Measurements from ENCODE around the gene HMCN2.
"Not testable (repeated sequence)": the region's sequence is repeated elsewhere in the genome, so short reads cannot be mapped to it uniquely, and the experiment has no call there.

The HMCN2 gene

GRCh38 chr9:130421802-130422276 is 156.3 kb downstream of the HMCN2 start:
- DNase-seq: peak; percentile 41

- DNase-seq: no peak
These were observed 157.0 kb downstream of the HMCN2 start for GRCh38 chr9:130422546-130422945.

- DNase-seq: no peak
These were observed 157.7 kb downstream of the HMCN2 start for GRCh38 chr9:130423272-130423671.

GRCh38 chr9:130424595-130425454 is 159.3 kb downstream of the HMCN2 start:
- DNase-seq: no peak

DNA sequence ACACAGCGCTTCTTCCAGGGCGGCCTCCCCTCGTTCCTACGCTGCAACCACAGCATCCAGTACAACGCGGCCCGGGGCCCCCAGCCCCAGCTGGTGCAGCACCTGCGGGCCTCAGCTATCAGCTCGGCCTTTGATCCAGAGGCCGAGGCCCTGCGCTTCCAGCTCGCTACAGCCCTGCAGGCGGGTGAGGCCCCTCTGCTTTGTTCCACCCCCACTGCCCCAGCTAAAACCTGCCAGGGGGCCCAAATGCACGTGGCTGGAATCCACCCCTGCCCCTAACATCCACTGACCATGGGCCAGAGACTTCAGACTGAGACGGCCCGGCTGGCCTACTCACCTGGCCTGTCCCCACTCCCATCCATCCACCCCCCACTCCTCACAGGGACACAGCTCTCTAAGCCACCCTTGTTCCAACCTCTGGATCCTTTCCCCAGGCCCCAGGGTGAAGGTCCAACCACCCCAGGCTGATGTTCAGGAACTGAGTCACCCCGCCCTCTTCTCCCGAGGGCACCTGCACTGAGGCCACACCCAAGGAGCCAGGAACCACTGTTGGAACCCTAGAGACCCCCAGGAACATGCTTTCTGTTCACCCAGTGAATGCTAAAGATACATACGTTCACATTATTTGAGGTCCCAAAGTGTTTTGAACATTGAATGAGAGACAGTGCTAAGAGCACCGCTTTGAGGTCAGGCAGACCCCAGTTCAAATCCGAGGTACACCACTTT is 160.3 kb downstream of the HMCN2 start:
- no peak for DNase-seq

GRCh38 chr9:130426467-130426773 is 160.9 kb downstream of the HMCN2 start:
- no peak for DNase-seq

DNA sequence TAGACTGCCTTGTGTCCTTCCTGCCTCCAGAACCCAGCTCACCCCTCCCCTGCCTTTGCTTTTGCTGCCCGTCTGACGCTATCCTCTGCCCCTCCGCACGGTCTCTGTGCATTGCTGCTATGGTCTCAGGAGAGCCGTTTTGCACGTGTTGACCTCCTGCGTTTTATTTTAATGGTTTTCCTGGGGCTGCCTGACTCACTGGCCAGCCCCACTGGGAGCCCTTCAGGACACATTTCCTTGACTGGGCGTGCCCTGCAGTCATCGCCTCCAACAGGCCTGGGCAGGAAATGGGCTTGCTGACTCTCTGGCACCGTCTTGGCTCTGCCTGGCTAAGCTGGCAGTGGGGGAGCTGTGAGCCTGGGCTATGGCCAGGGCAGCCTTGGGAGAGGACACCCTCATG is 161.3 kb downstream of the HMCN2 start:
- no peak for DNase-seq

GRCh38 chr9:130427326-130427725 is 161.8 kb downstream of the HMCN2 start:
- DNase-seq: no peak

DNA sequence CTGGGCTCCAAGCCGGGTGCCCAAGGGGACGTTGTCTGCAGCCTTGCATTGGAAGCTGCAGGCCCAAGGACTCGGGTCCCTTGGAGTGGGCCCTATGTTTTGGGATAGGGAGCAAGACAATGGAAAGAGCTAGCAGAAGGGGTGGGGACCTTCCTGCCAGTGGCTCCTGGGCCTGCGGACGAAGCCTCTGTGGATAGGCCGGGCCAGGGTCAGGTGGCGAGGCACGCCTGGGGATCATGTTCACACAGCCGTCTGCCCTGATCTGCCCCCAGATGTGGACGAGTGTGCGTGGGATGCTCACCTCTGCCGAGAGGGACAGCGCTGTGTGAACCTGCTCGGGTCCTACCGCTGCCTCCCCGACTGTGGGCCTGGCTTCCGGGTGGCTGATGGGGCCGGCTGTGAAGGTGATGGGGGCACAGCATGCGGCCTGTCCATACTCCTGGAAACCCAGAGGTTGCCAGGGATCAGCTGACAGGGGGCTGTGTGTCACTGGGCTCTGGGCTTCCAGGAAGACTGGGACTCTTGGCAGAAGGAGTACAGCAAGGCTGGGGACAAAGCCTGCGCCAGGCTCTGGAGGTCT is 162.6 kb downstream of the HMCN2 start:
- DNase-seq: no peak

- no peak for DNase-seq
These were observed 163.8 kb downstream of the HMCN2 start for GRCh38 chr9:130429381-130429780.

DNA sequence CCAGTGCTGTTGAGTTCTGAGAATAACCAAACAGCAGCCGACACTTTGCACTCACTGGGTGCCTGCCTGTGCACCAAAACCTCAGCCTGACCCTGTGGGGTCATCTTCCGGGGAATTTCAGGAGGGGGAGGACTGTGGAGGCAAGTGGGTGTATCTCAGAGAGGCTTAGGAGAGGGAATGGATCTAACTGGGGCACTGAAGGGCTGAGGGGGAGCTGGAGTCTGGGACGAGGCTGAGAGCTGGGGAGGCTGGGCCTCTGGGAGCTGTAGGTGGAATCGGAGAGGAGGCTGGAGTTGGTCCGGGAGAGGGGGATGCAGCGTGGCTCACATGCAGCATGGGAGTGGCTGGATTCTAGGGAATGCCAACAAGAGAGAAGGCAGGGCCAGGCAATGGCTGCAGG is 164.3 kb downstream of the HMCN2 start:
- DNase-seq: no peak

DNA sequence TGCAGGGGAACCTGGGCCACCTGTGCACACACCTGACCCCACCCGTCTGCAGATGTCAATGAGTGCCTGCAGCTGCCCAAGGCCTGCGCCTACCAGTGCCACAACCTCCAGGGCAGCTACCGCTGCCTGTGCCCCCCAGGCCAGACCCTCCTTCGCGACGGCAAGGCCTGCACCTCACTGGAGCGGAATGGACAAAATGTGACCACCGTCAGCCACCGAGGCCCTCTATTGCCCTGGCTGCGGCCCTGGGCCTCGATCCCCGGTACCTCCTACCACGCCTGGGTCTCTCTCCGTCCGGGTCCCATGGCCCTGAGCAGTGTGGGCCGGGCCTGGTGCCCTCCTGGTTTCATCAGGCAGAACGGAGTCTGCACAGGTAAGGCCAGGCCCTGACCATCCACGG is 164.7 kb downstream of the HMCN2 start:
- no peak for DNase-seq

DNA sequence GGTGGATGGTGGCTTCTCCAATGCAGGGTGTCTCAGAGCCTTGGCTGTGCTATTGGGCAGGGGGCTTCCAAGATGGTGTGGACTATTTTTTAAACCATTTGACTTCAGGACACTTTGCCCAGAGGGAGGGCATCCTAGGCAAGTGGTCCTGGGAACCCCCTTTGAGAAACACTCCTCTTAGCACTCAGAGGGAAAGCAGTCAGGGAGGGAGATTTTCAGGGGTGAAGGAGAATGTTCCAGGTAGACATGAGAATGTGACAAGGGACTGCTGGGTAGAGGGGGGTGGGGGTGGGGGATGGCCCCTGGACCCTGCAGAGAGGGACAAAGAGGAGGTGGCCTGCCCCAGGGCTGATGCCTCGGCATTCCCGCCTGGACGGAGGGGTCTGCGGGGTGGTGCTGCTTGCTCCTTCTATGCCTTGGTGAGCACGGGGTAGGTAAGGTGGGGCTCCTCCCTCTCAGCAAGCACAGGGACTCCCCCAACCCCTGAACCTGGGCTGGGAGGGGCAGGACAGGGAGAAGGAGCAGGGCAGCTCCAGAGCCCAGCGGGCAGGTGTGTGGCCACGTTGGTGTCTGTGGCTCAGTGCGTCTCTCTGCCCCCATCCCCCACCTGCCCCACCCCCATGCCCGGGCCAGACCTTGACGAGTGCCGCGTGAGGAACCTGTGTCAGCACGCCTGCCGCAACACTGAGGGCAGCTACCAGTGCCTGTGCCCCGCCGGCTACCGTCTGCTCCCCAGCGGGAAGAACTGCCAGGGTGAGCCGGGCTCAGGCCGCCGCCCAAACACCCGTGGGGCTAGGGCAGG is 165.4 kb downstream of the HMCN2 start:
- DNase-seq: no peak

GRCh38 chr9:130431536-130432303 is 166.2 kb downstream of the HMCN2 start:
- no peak for DNase-seq

- no peak for DNase-seq
These were observed 166.8 kb downstream of the HMCN2 start for GRCh38 chr9:130432362-130432761.

DNA sequence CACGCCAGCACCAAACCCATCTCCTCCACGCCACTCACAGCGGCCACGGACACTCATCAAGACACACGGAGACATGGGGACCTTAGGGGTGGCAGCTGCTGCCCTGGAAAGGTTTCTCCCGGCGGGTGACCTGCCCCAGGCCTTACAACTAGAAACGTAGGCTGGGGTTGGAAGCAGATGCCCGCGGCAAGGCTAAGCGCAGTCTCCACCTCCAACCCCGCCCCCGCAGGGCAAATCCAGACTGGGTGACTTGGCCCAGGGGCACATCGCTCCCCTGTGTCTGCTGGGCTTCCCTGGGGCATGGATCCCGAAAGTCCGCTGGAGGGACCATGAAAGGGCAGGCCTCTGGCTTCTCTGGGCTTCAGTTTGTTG is 167.2 kb downstream of the HMCN2 start:
- no peak for DNase-seq

DNA sequence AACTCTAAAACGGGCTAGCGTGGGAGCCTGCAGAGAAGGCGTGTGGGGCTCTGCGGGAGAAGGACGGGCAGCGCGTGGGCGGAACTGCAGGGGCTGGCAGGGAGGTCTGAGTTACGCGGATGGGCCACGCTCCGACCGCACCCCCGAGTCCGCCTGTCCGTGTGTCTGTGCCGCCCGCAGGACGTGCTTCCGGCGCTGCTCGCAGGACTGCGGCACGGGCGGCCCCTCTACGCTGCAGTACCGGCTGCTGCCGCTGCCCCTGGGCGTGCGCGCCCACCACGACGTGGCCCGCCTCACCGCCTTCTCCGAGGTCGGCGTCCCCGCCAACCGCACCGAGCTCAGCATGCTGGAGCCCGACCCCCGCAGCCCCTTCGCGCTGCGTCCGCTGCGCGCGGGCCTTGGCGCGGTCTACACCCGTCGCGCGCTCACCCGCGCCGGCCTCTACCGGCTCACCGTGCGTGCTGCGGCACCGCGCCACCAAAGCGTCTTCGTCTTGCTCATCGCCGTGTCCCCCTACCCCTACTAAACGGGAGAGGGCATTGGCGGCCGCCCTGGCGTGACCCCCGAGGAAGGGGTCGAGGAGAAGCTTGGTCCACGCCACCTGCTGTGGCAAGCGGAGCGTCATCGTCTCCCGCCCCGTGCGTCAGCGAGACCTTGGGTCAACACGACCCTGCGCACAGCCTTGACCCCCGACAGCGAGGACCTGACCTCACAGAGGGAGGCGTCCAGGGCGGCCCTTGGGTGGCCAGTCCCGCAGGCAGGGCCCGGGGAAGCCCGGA is 167.8 kb downstream of the HMCN2 start:
- DNase-seq: peak; percentile 8

- DNase-seq: no peak
These were observed 168.3 kb downstream of the HMCN2 start for GRCh38 chr9:130433947-130434262.

- DNase-seq: not testable (repeated sequence)
These were observed 169.1 kb downstream of the HMCN2 start for GRCh38 chr9:130434656-130435055.

GRCh38 chr9:130437011-130437789 is 171.6 kb downstream of the HMCN2 start:
- no peak for DNase-seq
